Esophagus (tissue), 2 donors: ENCODE results near the gene TTF2. TPM values are rescaled to one million over a fixed set of nuclear protein-coding genes. Genes with fewer than 3 reads are reported as not detected.

Experiments used
- H3K27ac ChIP-seq, 2 donors: one replicate each; pipeline ENCODE4 v1.5.1; 2013; ENCODE audit warnings: low read depth in 2 of 2, mild to moderate bottlenecking in 2 of 2, inconsistent platforms in 1 of 2, low read length in 1 of 2, moderate library complexity in 1 of 2
- H3K27me3 ChIP-seq, 2 donors: one replicate each; pipeline ENCODE4 v1.6.1; 2013; ENCODE audit warnings: low read length in 2 of 2, control low read depth in 1 of 2, mild to moderate bottlenecking in 1 of 2; ENCODE audit not compliant: insufficient read depth in 2 of 2, control insufficient read depth in 1 of 2
- H3K36me3 ChIP-seq, 2 donors: one replicate each; pipeline ENCODE4 v1.6.1; 2013; ENCODE audit warnings: low read length in 1 of 2; ENCODE audit not compliant: control insufficient read depth in 2 of 2, insufficient read depth in 2 of 2
- H3K4me1 ChIP-seq, 2 donors: one replicate each; pipeline ENCODE4 v1.6.1; 2013; ENCODE audit warnings: low read length in 1 of 2; ENCODE audit not compliant: control insufficient read depth in 2 of 2, insufficient read depth in 2 of 2
- H3K4me3 ChIP-seq, 2 donors: one replicate each; pipeline ENCODE4 v1.5.1; 2013; ENCODE audit warnings: low read length in 2 of 2, mild to moderate bottlenecking in 2 of 2, low read depth in 1 of 2, moderate library complexity in 1 of 2
- H3K9me3 ChIP-seq, 2 donors: one replicate each; pipeline ENCODE4 v1.6.1; 2013; ENCODE audit warnings: mild to moderate bottlenecking in 2 of 2, low read depth in 1 of 2, low read length in 1 of 2, moderate library complexity in 1 of 2; ENCODE audit not compliant: control insufficient read depth in 2 of 2, insufficient read depth in 1 of 2
- WGBS, 2 donors: extraction: QIAGEN DNeasy Blood & Tissue Kit; methylation state at CpG; one replicate each; pipeline ENCODE4 v1.1.7; 2013; 5-methylcytosine and 5-hydroxymethylcytosine counted together
- polyA plus RNA-seq, 2 donors: library from polyadenylated mRNA; stranded (reverse); fragments of 200-250 nt; gene quantifications; one replicate each; pipeline ENCODE4 v1.2.3, GENCODE V29; 2013
- donor health status: healthy with polysubstance abuse.
- donor health status: Bipolar disorder and iron deficiency.

The TTF2 gene
- polyA plus RNA-seq, 2 donors: 5.7 to 6.7 TPM

DNA sequence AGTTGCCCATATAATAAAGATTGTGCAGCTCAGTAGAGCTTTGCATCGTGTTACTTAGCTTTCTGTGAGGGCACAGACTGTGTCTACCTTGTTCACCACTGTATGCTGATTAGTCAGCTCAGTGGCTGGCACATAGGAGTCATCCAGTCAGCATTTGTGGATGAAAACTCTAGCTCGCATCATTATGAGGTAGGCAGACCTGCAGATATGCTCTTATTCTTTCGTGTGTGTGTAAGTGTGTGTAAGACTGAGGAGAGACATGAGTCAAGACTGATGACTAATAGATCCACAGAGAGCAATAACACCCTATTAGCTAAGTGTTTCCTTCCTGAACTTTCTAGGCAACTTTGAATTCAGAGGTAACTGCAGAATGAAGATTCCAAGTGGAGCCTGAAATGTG lies 17.1 kb downstream of the TTF2 start:
- Histone ChIP-seq H3K4me1 (no peaks in the 10 kb centered on the region), H3K27ac (no peak overlapping the region), H3K36me3 (peaks cover 14% of the 10 kb centered on the region in 2 donors), H3K4me3 (no peak overlapping the region), H3K27me3 (no peaks in the 10 kb centered on the region), H3K9me3 (no peaks in the 10 kb centered on the region)
- 56 to 64% methylated on average over 3 of the region's 3 CpGs for WGBS, 2 donors

DNA sequence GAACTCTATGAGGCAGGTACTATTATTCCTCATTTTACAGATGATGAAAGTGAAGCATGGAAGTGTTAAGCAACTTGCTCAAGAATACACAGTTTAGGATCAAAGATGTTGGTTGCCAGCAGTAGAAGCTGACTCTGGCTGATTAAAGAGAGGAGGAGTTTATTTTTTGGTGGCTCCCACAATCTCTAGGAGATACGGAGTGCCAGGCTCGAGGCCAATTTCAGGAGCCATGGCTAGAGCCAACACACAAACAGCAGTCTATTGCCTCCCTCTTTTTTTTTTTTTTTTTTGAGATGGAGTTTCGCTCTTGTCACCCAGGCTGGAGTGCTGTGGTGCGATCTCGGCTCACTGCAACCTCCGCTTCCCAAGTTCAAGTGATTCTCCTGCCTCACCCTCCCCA lies 19.6 kb downstream of the TTF2 start:
- Histone ChIP-seq H3K27ac (no peak overlapping the region), H3K4me3 (no peak overlapping the region), H3K4me1 (no peaks in the 10 kb centered on the region), H3K27me3 (no peaks in the 10 kb centered on the region), H3K36me3 (peaks cover 14% of the 10 kb centered on the region in 2 donors), H3K9me3 (no peaks in the 10 kb centered on the region)
- WGBS, 2 donors: 89 to 95% methylated on average over 6 of the region's 6 CpGs

DNA sequence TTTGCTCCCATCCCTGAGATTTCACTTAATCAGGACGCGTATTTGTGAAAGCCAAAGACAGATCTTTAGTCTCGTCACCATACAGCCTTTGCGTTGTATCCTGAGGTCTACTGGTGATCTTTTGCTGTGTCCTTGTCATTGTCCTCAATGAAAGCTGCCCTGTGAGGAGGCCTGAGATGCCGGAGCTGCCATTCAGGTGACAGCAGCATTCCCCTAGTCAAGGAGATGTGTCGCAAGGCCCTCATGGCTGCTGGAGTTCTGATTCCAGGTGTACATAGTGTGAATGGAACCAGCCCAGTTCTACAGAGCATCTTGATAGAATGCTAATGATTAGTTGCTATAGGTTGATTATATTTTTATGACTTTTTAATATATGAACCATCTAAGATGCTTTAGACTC lies 24.1 kb downstream of the TTF2 start:
- Histone ChIP-seq H3K9me3 (no peaks in the 10 kb centered on the region), H3K27me3 (no peaks in the 10 kb centered on the region), H3K27ac (no peak overlapping the region), H3K4me1 (no peaks in the 10 kb centered on the region), H3K4me3 (no peak overlapping the region), H3K36me3 (peaks cover 3 to 6% of the 10 kb centered on the region in 2 donors)
- 80 to 81% methylated on average over 6 of the region's 6 CpGs for WGBS, 2 donors

GRCh38 chr1:117087686-117088085 lies 27.6 kb downstream of the TTF2 start:
- no peak overlapping the region for H3K4me3 ChIP-seq
- H3K27ac ChIP-seq: no peak overlapping the region
- WGBS, 2 donors: 96% methylated on average over 6 of the region's 6 CpGs
- H3K36me3 ChIP-seq: peaks cover 0 to 8% of the 10 kb centered on the region in 2 donors
- no peaks in the 10 kb centered on the region for H3K27me3 ChIP-seq
- H3K4me1 ChIP-seq: peaks cover 0 to 2% of the 10 kb centered on the region in 2 donors
- no peaks in the 10 kb centered on the region for H3K9me3 ChIP-seq

DNA sequence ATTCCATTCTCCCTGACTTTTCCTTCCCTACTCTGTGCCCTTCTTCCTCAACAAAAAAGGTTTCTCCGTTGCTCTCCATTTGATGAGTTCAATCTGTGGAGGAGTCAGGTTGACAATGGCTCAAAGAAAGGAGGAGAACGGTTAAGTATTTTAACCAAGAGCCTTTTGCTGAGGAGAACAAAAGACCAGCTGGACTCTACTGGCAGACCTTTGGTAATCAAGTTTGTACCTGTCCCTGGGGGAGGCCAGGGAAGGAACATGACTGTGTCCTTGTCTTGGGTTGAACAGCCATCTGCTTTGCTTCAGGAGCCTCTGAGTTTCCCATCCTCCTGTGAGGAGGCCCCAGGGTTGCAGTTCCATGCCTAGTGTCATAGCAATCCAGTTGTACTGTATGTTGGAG lies 29.9 kb downstream of the TTF2 start:
- H3K36me3 ChIP-seq: peaks cover 0 to 8% of the 10 kb centered on the region in 2 donors
- no peak overlapping the region for H3K4me3 ChIP-seq
- 85 to 89% methylated on average over 2 of the region's 2 CpGs for WGBS, 2 donors
- H3K27ac ChIP-seq: no peak overlapping the region
- peaks cover 0 to 3% of the 10 kb centered on the region in 2 donors for H3K4me1 ChIP-seq
- no peaks in the 10 kb centered on the region for H3K9me3 ChIP-seq
- no peaks in the 10 kb centered on the region for H3K27me3 ChIP-seq

DNA sequence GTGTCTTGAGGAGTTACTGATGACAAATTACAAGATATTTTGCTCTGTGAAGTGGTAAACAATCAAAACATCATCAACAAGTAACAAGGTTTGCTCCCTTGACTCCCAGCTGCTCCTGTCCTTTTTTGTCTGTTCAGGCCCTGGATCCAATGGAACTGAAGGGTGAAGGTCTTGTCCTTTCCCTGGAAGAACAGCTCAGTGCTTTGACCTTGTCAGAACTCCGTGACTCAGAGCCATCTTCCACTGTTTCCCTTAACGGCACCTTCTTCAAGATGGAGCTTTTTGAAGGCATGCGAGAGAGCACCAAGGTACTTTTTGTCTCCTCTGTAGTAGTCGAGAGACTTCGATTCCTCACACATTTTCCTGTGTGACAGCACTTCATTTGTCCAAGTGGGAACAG lies 32.5 kb downstream of the TTF2 start:
- peaks cover 3 to 11% of the 10 kb centered on the region in 2 donors for H3K36me3 ChIP-seq
- H3K27me3 ChIP-seq: no peaks in the 10 kb centered on the region
- peak overlapping the region; percentile 47 to 67 for H3K27ac ChIP-seq
- H3K9me3 ChIP-seq: no peaks in the 10 kb centered on the region
- peaks cover 0 to 3% of the 10 kb centered on the region in 2 donors for H3K4me1 ChIP-seq
- H3K4me3 ChIP-seq: no peak overlapping the region
- WGBS, 2 donors: 78 to 79% methylated on average over 5 of the region's 5 CpGs

GRCh38 chr1:117093091-117093534 lies 33.0 kb downstream of the TTF2 start:
- WGBS, 2 donors: 34 to 54% methylated on average over 7 of the region's 7 CpGs
- H3K4me3 ChIP-seq: no peak overlapping the region
- no peaks in the 10 kb centered on the region for H3K9me3 ChIP-seq
- H3K27me3 ChIP-seq: no peaks in the 10 kb centered on the region
- peaks cover 3 to 11% of the 10 kb centered on the region in 2 donors for H3K36me3 ChIP-seq
- peaks cover 0 to 3% of the 10 kb centered on the region in 2 donors for H3K4me1 ChIP-seq
- H3K27ac ChIP-seq: peak overlapping the region; percentile 47 to 67

DNA sequence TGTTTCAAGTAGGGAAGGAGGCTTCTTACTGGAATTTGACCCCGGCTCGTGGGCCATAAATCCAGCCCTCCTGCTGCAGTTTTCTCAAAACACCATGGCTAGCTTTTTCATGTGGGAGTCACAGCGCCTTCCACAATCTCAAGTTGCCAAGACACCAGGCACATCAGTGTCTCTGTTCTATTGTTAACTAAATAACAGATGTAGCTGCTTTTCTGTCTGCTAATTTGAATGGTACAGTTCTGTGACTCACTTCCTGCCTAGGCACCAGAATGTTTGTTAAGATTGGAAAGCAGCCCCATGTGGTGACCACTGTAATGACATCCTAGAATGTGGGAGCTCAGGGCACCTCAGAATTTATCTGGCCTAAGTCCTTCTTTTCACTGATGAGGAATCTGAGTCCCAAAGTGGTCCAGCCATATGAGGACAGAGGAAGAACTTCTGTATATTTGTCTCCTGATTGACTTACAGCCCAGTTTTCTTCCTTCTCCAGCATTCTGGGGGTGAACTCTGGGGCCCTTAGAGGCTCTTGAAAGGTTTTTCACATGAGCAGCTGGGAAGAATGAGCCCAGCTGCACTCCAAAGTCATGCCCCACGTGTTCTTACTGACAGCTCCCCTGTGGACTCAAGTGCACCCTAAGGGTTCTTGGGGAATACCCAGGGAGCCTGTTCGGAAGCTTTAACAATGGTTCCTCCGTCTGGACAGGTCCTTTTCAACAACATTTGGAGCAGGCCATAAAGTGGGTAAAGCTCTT lies 33.9 kb downstream of the TTF2 start:
- Histone ChIP-seq H3K27ac (peak overlapping the region; percentile 25 to 41), H3K27me3 (no peaks in the 10 kb centered on the region), H3K9me3 (no peaks in the 10 kb centered on the region), H3K4me1 (peaks cover 0 to 3% of the 10 kb centered on the region in 2 donors), H3K36me3 (peaks cover 3 to 8% of the 10 kb centered on the region in 2 donors), H3K4me3 (no peak overlapping the region)
- WGBS, 2 donors: 70 to 77% methylated on average over 6 of the region's 6 CpGs

GRCh38 chr1:117094841-117095604 lies 34.9 kb downstream of the TTF2 start:
- WGBS, 2 donors: 73 to 81% methylated on average over 7 of the region's 7 CpGs
- Histone ChIP-seq H3K9me3 (no peaks in the 10 kb centered on the region), H3K27me3 (no peaks in the 10 kb centered on the region), H3K27ac (no peak overlapping the region), H3K36me3 (peaks cover 5 to 7% of the 10 kb centered on the region in 2 donors), H3K4me1 (peaks cover 0 to 3% of the 10 kb centered on the region in 2 donors), H3K4me3 (no peak overlapping the region)
